HG02852 (cell line): Measurements from ENCODE around the gene ARL3.
"Not testable (repeated sequence)": the region's sequence is repeated elsewhere in the genome, so short reads cannot be mapped to it uniquely, and the experiment has no call there.

ENCODE experiments used
- ATAC-seq: cut with Tn5 transposase; IDR thresholded peaks from one replicate; pipeline ENCODE4 v1.9.1; 2021; ENCODE audit warnings: mild to moderate bottlenecking, moderate library complexity; ENCODE audit not compliant: unreplicated experiment

ARL3 gene

GRCh38 chr10:102713814-102714620, at the start of gene ARL3:
Gene ARL3, minus strand, starts transcription at chr10:102714397. Its CDS starts 122 bp downstream, at chr10:102714275.
- ATAC-seq: peak; percentile 73

- ATAC-seq: no peak
These were observed 48.9 kb upstream of the ARL3 start for GRCh38 chr10:102763037-102763607.

- no peak for ATAC-seq
These were observed 48.3 kb upstream of the ARL3 start for GRCh38 chr10:102762401-102763015.

GRCh38 chr10:102761981-102762380, 47.8 kb upstream of the ARL3 start:
- no peak for ATAC-seq

GRCh38 chr10:102759497-102760210, 45.5 kb upstream of the ARL3 start:
- no peak for ATAC-seq

- ATAC-seq: not testable (repeated sequence)
These were observed 44.7 kb upstream of the ARL3 start for GRCh38 chr10:102758933-102759262.

- no peak for ATAC-seq
These were observed 44.2 kb upstream of the ARL3 start for GRCh38 chr10:102758240-102758932.

- no peak for ATAC-seq
These were observed 43.1 kb upstream of the ARL3 start for GRCh38 chr10:102757323-102757722.

- ATAC-seq: no peak
These were observed 39.5 kb upstream of the ARL3 start for GRCh38 chr10:102753718-102754117.

GRCh38 chr10:102752934-102753664, 38.9 kb upstream of the ARL3 start:
- ATAC-seq: no peak

- no peak for ATAC-seq
These were observed 38.2 kb upstream of the ARL3 start for GRCh38 chr10:102752266-102752930.

GRCh38 chr10:102745157-102745556, 31.0 kb upstream of the ARL3 start:
- no peak for ATAC-seq

- no peak for ATAC-seq
These were observed 30.3 kb upstream of the ARL3 start for GRCh38 chr10:102744374-102745051.

GRCh38 chr10:102743588-102744373, 29.6 kb upstream of the ARL3 start, which contains the start of gene WBP1L:
Gene WBP1L, plus strand, starts transcription at chr10:102743948. Its CDS starts 106 bp downstream, at chr10:102744054.
- peak; percentile 95 for ATAC-seq

GRCh38 chr10:102743078-102743587, 28.9 kb upstream of the ARL3 start:
- no peak for ATAC-seq

- not testable (repeated sequence) for ATAC-seq
These were observed 28.1 kb upstream of the ARL3 start for GRCh38 chr10:102742313-102742712.

- ATAC-seq: no peak
These were observed 27.6 kb upstream of the ARL3 start for GRCh38 chr10:102741726-102742237.

GRCh38 chr10:102740229-102740628, 26.0 kb upstream of the ARL3 start:
- no peak for ATAC-seq
